HepG2 (cell line): ENCODE results near the gene TNS1.

ENCODE experiments used
- GATAD1 ChIP-seq: IDR thresholded peaks from 2 replicates; pipeline ENCODE4 v1.6.1; 2016; ENCODE audit warnings: missing genetic modification reagents, missing compliant biosample characterization
- HNRNPUL1 ChIP-seq: fragments of 200-400 bp; formaldehyde crosslinking; IDR thresholded peaks from 2 replicates; pipeline ENCODE4 v1.6.1; 2017; ENCODE audit warnings: low read depth, mild to moderate bottlenecking, low read length, moderate library complexity
- KDM1A ChIP-seq: IDR thresholded peaks from 2 replicates; pipeline ENCODE4 v1.6.1; 2016; ENCODE audit warnings: missing compliant biosample characterization
- MAFG ChIP-seq: sonication (generic); formaldehyde crosslinking; IDR thresholded peaks from 2 replicates; pipeline ENCODE4 v1.5.1; 2020; ENCODE audit warnings: mild to moderate bottlenecking, missing genetic modification reagents
- NFKBIZ ChIP-seq: IDR thresholded peaks from 2 replicates; pipeline ENCODE4 v1.6.1; 2018; ENCODE audit warnings: missing genetic modification reagents, missing compliant biosample characterization
- PAF1 ChIP-seq: IDR thresholded peaks from 2 replicates; pipeline ENCODE4 v1.6.1; 2016; ENCODE audit warnings: missing genetic modification reagents, missing compliant biosample characterization
- RAD21 ChIP-seq: fragments of 450-650 bp; formaldehyde crosslinking; IDR thresholded peaks from 2 replicates; pipeline ENCODE4 v1.5.0; 2020; ENCODE audit warnings: mild to moderate bottlenecking
- TAF1 ChIP-seq: sonication (generic); formaldehyde crosslinking; IDR thresholded peaks from 2 replicates; pipeline ENCODE4 v1.4.0; 2020; ENCODE audit warnings: missing genetic modification reagents
- ZNF282 ChIP-seq: fragments of 450-650 bp; IDR thresholded peaks from 2 replicates; pipeline ENCODE4 v1.6.1; 2018; ENCODE audit not compliant: partially characterized antibody
- ZNF772 ChIP-seq: sonication (generic); formaldehyde crosslinking; IDR thresholded peaks from 2 replicates; pipeline ENCODE4 v1.5.0; 2020; ENCODE audit warnings: mild to moderate bottlenecking, missing genetic modification reagents
- TF ChIP-seq, protein P1 (sequence below): sonication (generic); formaldehyde crosslinking; IDR thresholded peaks from 2 replicates; pipeline ENCODE4 v1.4.0; 2020; ENCODE audit warnings: mild to moderate bottlenecking, missing genetic modification reagents
- TF ChIP-seq, protein P2 (sequence below): sonication (generic); formaldehyde crosslinking; IDR thresholded peaks from 2 replicates; pipeline ENCODE4 v1.4.0; 2020; ENCODE audit warnings: missing genetic modification reagents
- TF ChIP-seq, protein P3 (sequence below): IDR thresholded peaks from 2 replicates; pipeline ENCODE4 v1.6.1; 2012; ENCODE audit warnings: low read length, improper control_type of control experiment

- TF ChIP-seq GATAD1 (no peak), NFKBIZ (CRISPR knock-in tag) (no peak), TAF1 (CRISPR knock-in tag) (no peak), KDM1A (CRISPR knock-in tag) (no peak), PAF1 (no peak), ZNF282 (no peak), ZNF772 (CRISPR knock-in tag) (no peak), HNRNPUL1 (no peak), MAFG (CRISPR knock-in tag) (no peak), RAD21 (CRISPR knock-in tag) (no peak)
- TF ChIP-seq, protein P1, sequence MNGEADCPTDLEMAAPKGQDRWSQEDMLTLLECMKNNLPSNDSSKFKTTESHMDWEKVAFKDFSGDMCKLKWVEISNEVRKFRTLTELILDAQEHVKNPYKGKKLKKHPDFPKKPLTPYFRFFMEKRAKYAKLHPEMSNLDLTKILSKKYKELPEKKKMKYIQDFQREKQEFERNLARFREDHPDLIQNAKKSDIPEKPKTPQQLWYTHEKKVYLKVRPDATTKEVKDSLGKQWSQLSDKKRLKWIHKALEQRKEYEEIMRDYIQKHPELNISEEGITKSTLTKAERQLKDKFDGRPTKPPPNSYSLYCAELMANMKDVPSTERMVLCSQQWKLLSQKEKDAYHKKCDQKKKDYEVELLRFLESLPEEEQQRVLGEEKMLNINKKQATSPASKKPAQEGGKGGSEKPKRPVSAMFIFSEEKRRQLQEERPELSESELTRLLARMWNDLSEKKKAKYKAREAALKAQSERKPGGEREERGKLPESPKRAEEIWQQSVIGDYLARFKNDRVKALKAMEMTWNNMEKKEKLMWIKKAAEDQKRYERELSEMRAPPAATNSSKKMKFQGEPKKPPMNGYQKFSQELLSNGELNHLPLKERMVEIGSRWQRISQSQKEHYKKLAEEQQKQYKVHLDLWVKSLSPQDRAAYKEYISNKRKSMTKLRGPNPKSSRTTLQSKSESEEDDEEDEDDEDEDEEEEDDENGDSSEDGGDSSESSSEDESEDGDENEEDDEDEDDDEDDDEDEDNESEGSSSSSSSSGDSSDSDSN (CRISPR knock-in tag): no peak
- TF ChIP-seq, protein P2, sequence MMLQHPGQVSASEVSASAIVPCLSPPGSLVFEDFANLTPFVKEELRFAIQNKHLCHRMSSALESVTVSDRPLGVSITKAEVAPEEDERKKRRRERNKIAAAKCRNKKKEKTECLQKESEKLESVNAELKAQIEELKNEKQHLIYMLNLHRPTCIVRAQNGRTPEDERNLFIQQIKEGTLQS: no peak
- TF ChIP-seq, protein P3, sequence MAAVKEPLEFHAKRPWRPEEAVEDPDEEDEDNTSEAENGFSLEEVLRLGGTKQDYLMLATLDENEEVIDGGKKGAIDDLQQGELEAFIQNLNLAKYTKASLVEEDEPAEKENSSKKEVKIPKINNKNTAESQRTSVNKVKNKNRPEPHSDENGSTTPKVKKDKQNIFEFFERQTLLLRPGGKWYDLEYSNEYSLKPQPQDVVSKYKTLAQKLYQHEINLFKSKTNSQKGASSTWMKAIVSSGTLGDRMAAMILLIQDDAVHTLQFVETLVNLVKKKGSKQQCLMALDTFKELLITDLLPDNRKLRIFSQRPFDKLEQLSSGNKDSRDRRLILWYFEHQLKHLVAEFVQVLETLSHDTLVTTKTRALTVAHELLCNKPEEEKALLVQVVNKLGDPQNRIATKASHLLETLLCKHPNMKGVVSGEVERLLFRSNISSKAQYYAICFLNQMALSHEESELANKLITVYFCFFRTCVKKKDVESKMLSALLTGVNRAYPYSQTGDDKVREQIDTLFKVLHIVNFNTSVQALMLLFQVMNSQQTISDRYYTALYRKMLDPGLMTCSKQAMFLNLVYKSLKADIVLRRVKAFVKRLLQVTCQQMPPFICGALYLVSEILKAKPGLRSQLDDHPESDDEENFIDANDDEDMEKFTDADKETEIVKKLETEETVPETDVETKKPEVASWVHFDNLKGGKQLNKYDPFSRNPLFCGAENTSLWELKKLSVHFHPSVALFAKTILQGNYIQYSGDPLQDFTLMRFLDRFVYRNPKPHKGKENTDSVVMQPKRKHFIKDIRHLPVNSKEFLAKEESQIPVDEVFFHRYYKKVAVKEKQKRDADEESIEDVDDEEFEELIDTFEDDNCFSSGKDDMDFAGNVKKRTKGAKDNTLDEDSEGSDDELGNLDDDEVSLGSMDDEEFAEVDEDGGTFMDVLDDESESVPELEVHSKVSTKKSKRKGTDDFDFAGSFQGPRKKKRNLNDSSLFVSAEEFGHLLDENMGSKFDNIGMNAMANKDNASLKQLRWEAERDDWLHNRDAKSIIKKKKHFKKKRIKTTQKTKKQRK: no peak
Measured at GRCh38 chr2:217893440-217893839, 109.4 kb downstream of the TNS1 start.
